HG03575 (cell line): ENCODE results near the gene REPIN1.

Experiments used
- ATAC-seq: cut with Tn5 transposase; IDR thresholded peaks from one replicate; pipeline ENCODE4 v1.9.1; 2021; ENCODE audit not compliant: unreplicated experiment, insufficient number of reproducible peaks, low FRiP score; ENCODE audit errors: extremely low read depth

REPIN1 gene

GRCh38 chr7:150401861-150402631 lies 33.4 kb downstream of the REPIN1 start:
- ATAC-seq: no peak

GRCh38 chr7:150402671-150403321 lies 34.2 kb downstream of the REPIN1 start:
- ATAC-seq: no peak

- no peak for ATAC-seq
Measured at GRCh38 chr7:150403376-150404171, 35.0 kb downstream of the REPIN1 start.

GRCh38 chr7:150404172-150404804 lies 35.7 kb downstream of the REPIN1 start:
- ATAC-seq: no peak

GRCh38 chr7:150404805-150405583 lies 36.4 kb downstream of the REPIN1 start:
- ATAC-seq: no peak

- ATAC-seq: no peak
Measured at GRCh38 chr7:150405584-150406311, 37.1 kb downstream of the REPIN1 start.

- no peak for ATAC-seq
Measured at GRCh38 chr7:150406312-150406566, 37.6 kb downstream of the REPIN1 start.

GRCh38 chr7:150406567-150407421 lies 38.2 kb downstream of the REPIN1 start:
- ATAC-seq: no peak

- no peak for ATAC-seq
Measured at GRCh38 chr7:150407588-150408392, 39.2 kb downstream of the REPIN1 start.

- ATAC-seq: no peak
Measured at GRCh38 chr7:150408393-150409299, 40.0 kb downstream of the REPIN1 start.

GRCh38 chr7:150409300-150410030 lies 40.8 kb downstream of the REPIN1 start:
- ATAC-seq: no peak

GRCh38 chr7:150410131-150410530 lies 41.5 kb downstream of the REPIN1 start:
- no peak for ATAC-seq

GRCh38 chr7:150410680-150411346 lies 42.2 kb downstream of the REPIN1 start:
- ATAC-seq: no peak

GRCh38 chr7:150411606-150412005 lies 43.0 kb downstream of the REPIN1 start:
- no peak for ATAC-seq

GRCh38 chr7:150412016-150412415 lies 43.4 kb downstream of the REPIN1 start:
- ATAC-seq: no peak
